Suppressor macrophage treated with lipopolysaccharide for 4 hours (primary cell): ENCODE measurements around the gene TRIM47.

Experiments
- DNase-seq: peaks from one replicate; pipeline ENCODE4 v3.0.0-alpha.2; 2020

The TRIM47 gene

DNA sequence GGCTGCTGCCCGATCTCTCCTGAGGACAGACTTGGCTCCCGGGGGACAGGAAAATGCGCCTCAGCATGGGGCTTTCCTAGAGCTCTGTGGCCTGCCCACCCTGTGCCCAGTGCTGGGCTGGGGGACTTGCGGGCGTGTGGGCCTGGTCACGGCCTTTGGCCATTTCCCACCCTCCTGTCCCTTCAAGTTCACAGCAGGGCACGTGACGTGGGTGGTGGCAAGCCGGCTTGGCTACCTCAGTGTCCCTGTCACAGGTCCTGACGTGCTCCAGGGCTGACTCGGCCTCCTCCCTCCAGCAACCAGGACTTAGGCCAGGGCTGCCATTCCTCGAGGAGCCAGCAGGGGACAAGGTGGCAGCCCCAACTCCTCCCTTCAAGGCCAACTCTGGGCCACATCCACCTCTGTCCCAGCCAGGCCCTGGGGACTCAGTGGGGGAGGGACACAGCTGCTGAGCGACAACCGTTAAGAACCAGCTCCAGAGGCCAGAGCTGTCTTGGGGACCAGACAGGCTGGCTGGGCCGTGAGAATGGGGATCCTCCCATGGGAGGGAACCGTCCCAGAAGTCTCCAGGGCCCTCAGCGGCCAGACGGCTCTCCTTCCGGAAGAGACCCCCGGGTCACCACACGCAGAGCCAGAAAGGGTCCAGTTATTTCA lies 33.2 kb downstream of the TRIM47 start:
- DNase-seq: peak; percentile 92

GRCh38 chr17:75844530-75845057 lies 33.8 kb downstream of the TRIM47 start:
- DNase-seq: no peak

DNA sequence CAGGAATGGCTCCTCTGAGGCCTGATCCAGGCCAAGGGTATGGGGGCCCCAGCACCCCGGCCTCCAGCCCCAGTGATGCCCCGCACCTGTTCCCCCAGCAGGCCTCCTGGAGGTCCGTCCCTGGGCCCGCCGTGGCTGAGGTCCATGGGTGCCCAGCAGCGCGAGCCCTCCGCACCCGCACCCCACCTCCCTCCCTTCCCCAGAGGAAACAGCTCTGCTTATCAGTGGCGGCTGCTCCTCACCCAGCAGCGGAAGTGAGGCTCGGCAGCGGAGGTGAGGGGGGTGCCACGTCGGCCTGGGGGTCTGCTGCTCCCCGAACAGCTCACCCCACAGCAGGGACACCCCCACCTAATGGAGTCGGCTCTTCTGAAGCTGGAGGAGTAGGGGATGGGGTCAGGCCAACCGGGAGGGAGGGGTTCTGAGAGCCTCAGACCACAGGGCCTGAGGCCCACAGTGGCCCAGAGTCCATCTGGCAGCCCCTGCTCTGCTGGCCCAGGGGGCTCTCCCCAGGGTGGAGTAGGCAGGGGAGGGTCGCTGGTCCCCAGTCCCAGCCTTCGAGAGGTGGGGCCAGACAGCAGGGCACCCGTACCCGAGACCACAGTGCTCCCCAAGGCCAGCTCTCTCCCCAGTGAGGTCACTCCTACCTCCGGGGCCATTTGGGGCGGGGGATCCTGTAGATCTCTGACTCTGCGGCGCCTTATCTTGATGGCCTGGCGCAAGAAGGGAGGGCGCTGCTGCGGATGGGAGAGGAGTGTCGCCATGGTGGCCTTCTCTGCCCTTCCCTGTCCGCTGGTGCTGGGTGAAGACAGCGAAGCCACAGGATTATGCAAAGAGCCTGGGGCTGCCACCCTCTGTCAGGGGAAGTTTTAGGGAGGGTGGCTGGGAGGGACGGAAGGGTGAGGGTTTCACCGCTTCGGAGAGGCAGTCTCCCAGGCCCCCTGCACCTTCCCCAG lies 34.5 kb downstream of the TRIM47 start, which contains the start of gene UNC13D:
Gene UNC13D (minus strand): TSS at position 828 of the 953 bp plus-strand sequence. CDS start 67 bp downstream, at position 761.
- DNase-seq: peak; percentile 84

DNA sequence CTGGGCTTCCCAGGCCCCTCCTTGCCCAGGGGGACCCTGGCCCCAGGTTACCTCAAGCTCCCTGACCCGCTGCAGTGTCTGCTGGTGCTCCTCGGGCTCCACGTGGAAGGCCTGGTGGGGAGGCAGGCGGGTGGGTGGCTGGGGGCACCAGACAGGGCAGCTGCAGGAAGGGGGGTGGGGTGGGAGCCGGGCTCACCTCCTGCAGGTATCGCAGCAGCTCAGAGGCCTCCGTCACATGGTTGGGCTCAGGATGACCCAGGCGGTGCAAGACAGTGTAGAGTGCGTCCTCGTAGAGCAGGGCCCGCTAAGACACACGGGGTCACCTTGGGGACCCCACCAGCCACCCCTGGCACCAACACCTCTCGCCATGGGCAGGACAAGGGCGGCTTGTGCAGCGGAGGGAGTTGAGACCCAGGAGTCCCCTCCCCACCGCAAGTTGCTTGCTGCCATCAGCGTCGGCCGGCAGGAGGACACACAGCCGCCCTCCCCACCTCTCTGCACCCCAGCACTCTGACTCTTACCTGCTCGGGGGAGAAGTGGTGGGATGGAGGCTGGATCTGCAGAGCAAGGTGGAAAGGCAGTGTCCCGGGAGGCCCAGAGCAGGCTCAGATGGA lies 35.3 kb downstream of the TRIM47 start:
- no peak for DNase-seq

GRCh38 chr17:75842411-75842810 lies 36.0 kb downstream of the TRIM47 start:
- no peak for DNase-seq

- DNase-seq: no peak
Measured at GRCh38 chr17:75840799-75841164, 37.6 kb downstream of the TRIM47 start.

DNA sequence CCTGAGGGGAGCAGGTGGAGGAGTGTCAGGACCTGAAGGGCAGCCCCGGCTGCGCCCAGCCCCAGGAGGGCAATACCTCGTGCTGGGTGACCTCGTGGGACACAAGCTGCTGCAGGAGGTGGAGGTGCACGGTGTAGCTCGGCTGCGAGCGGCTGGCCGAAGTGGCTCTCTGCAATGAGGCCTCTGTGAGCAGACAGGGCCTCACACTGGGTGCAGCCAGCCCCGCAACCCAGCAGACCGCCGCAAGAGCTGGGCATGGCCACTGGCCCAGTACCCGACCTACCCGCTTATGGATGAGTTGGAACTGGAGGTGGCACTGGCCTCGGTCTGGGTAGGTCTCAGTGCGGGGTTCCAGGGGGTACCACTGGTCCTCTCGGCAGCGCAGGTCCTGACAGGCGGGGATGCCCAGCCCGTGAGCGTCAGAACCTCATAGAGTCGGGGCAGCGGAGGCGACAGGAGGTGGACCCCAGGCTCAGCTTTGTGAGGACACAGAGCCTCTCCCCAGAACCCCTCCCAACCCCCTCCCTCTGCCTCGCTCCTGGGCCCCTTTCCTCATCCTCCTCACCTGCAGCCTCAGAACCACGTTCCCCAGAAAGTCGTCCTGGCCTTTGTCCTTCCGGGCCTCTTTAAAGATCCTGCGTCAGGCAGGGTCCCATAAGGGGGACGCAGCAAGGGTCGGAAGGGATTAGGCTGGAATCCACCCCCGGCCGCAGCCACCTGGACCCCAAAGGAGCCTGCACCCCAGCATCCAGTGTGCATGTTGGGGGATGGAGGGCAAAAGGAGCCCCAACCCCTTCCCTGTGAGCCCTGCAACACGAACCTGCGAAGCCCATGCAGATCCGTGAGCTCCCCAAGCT lies 38.2 kb downstream of the TRIM47 start:
- no peak for DNase-seq

GRCh38 chr17:75838410-75838809 lies 40.0 kb downstream of the TRIM47 start:
- DNase-seq: no peak

DNA sequence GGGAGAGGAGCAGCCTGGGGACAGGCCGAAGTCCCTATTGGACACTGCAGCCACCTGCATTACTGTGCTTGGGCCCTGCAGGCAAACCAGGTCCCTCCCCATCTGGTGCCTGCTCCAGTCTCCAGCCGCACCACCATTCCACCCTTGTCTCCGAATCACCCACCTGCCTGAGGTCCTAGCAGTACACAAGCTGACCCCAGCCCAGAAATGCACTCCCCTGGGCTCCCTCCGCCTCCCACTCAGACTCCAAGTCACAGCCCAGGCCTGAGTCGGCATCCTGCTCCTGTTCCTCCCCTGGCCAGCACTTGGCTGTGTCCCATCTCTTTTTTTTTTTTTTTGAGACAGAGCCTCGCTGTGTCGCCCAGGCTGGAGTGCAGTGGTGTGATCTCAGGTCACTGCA lies 40.5 kb downstream of the TRIM47 start:
- DNase-seq: no peak

DNA sequence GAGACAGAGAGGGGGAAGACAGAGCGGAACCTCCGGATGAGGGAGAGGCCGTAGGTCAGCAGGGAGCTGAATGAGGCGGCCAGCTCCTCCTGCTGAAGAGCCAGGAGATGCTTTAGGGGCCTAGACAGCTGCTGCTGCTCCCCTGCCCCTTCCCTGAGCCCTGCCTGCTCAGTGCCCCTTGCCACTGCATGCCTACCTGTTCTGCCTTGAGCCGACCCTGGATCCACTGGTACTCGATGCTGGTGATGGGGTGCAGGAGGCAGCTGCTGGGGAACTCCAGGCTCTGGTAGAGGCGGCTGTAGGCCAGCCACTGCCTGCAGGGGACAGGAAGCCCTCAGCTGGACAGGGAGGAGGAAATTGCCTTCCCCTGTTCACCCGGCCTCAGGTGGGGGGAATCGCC lies 41.8 kb downstream of the TRIM47 start:
- no peak for DNase-seq

DNA sequence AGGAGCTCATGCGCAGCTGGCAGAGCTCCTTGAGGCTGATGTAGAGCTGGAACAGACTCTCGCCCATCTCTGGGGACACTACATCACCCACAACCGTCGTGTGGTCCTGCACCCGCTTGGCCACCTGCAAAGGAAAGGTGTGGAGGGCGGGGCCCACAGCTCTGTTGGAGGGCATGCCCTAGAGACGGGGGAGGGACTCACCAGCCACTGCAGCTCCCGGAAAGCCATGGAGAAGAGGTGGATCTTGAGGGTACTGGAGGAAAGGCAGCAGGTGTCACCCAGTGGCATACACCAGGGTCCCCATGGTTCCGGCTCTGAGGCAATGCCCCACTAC lies 42.8 kb downstream of the TRIM47 start:
- DNase-seq: no peak

GRCh38 chr17:75834928-75835653 lies 43.3 kb downstream of the TRIM47 start:
- DNase-seq: no peak

GRCh38 chr17:75834279-75834920 lies 44.0 kb downstream of the TRIM47 start:
- no peak for DNase-seq

- no peak for DNase-seq
Measured at GRCh38 chr17:75832652-75833400, 45.6 kb downstream of the TRIM47 start.

- DNase-seq: peak; percentile 87
Measured at GRCh38 chr17:75832164-75832651, 46.2 kb downstream of the TRIM47 start.

- DNase-seq: no peak
Measured at GRCh38 chr17:75831032-75831571, 47.3 kb downstream of the TRIM47 start.

GRCh38 chr17:75830164-75831031 lies 48.0 kb downstream of the TRIM47 start:
- peak; percentile 33 for DNase-seq

- no peak for DNase-seq
Measured at GRCh38 chr17:75829747-75830146, 48.6 kb downstream of the TRIM47 start.

DNA sequence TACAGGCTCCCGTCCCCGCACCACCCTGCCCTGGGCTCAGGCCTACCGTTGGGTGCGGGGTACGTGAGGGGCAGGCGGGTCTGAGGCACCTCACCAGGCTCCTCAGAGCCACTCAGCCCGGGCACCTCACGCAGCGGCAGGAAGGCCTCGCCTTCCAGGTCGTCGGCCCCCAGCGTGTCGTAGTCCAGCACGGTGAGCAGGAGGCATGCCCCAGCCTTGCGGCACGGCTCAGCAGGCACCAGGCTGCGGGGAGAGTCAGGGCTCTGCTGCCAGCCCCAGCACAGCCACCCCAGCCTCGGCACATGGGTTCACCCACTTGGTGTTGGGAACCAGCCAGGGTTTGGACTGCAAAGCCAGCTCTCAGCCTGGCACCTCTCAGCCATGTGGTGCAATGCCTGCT lies 49.6 kb downstream of the TRIM47 start:
- DNase-seq: no peak
